Neural cell (in vitro differentiated cells): ENCODE results near the gene TENM3. TPM values are rescaled to one million over a fixed set of nuclear protein-coding genes. Genes with fewer than 3 reads are reported as not detected.

Source experiments
- H2AFZ ChIP-seq: fragments of 200-600, 300-800 bp; sonication (generic), shearing (Covaris generic); 2 replicates; pipeline ENCODE4 v1.6.0; 2014; ENCODE audit warnings: low read depth, mild to moderate bottlenecking, antibody characterized with exemption, low read length, moderate library complexity
- H3F3A ChIP-seq: fragments of 200-600 bp; shearing (Covaris generic); 2 replicates; pipeline ENCODE4 v1.6.1; 2016; ENCODE audit warnings: mild to moderate bottlenecking, moderate library complexity, mixed read lengths, antibody characterized with exemption, low read length; ENCODE audit not compliant: insufficient read depth, poor library complexity, severe bottlenecking
- H3K27ac ChIP-seq: fragments of 200-600, 300-800 bp; sonication (generic), shearing (Covaris generic); 2 replicates; pipeline ENCODE4 v1.5.1; 2014; ENCODE audit warnings: mild to moderate bottlenecking, low read length, moderate library complexity
- H3K27me3 ChIP-seq: fragments of 300-800, 200-600 bp; sonication (generic), shearing (Covaris generic); 2 replicates; pipeline ENCODE4 v1.6.0; 2014; ENCODE audit warnings: mild to moderate bottlenecking, low read depth, low read length, moderate library complexity; ENCODE audit not compliant: insufficient read depth
- H3K36me3 ChIP-seq: fragments of 300-800, 200-600 bp; sonication (generic), shearing (Covaris generic); 2 replicates; pipeline ENCODE4 v1.5.1; 2014; ENCODE audit warnings: mild to moderate bottlenecking, antibody characterized with exemption, low read length, moderate library complexity; ENCODE audit not compliant: insufficient read depth
- H3K4me2 ChIP-seq: fragments of 300-800, 200-600 bp; sonication (generic), shearing (Covaris generic); 2 replicates; pipeline ENCODE4 v1.6.0; 2014; ENCODE audit warnings: mild to moderate bottlenecking, low read length
- H3K4me3 ChIP-seq: fragments of 300-800, 200-600 bp; sonication (generic), shearing (Covaris generic); 2 replicates; pipeline ENCODE4 v1.5.1; 2014; ENCODE audit warnings: mild to moderate bottlenecking, low read length, moderate library complexity
- H3K79me2 ChIP-seq: fragments of 200-600 bp; shearing (Covaris generic); replicated peaks from 2 replicates; pipeline ENCODE4 v1.6.0; 2014; ENCODE audit warnings: mild to moderate bottlenecking, low read length, moderate library complexity; ENCODE audit not compliant: insufficient read depth
- H3K9ac ChIP-seq: fragments of 300-800, 200-600 bp; sonication (generic), shearing (Covaris generic); 2 replicates; pipeline ENCODE4 v1.6.1; 2016; ENCODE audit warnings: mild to moderate bottlenecking, low read length, mixed read lengths
- H3K9me2 ChIP-seq: fragments of 200-600 bp; shearing (Covaris generic); 2 replicates; pipeline ENCODE4 v1.6.1; 2016; ENCODE audit warnings: mild to moderate bottlenecking, low read length, mixed read lengths; ENCODE audit not compliant: insufficient read depth
- H3K9me3 ChIP-seq: fragments of 200-600, 300-800 bp; sonication (generic), shearing (Covaris generic); 2 replicates; pipeline ENCODE4 v1.6.1; 2016; ENCODE audit warnings: mild to moderate bottlenecking, mixed run types, low read length, moderate library complexity, mixed read lengths
- H4K20me1 ChIP-seq: fragments of 200-600 bp; shearing (Covaris generic); 2 replicates; pipeline ENCODE4 v1.6.1; 2016; ENCODE audit warnings: mild to moderate bottlenecking, mixed run types; ENCODE audit not compliant: insufficient read depth
- EP300 ChIP-seq: fragments of 450-650 bp; conservative IDR thresholded peaks from 2 replicates; pipeline ENCODE4 v1.6.1; 2014; ENCODE audit warnings: antibody characterized with exemption, mild to moderate bottlenecking, moderate library complexity; ENCODE audit not compliant: poor library complexity, severe bottlenecking
- EZH2 ChIP-seq: fragments of 200-600, 300-800 bp; shearing (Covaris generic), sonication (generic); IDR thresholded peaks from 2 replicates; pipeline ENCODE4 v1.6.1; 2014; ENCODE audit warnings: antibody characterized with exemption, low read length, borderline replicate concordance, mild to moderate bottlenecking; ENCODE audit not compliant: insufficient read depth, poor library complexity, severe bottlenecking
- MXI1 ChIP-seq: fragments of 450-650 bp; conservative IDR thresholded peaks from 2 replicates; pipeline ENCODE4 v1.6.1; 2014; ENCODE audit warnings: antibody characterized with exemption, mild to moderate bottlenecking; ENCODE audit not compliant: poor library complexity, severe bottlenecking
- POLR2AphosphoS5 ChIP-seq: IDR thresholded peaks from 2 replicates; pipeline ENCODE4 v1.6.1; 2012
- RAD21 ChIP-seq: fragments of 450-650 bp; conservative IDR thresholded peaks from 2 replicates; pipeline ENCODE4 v1.6.1; 2014; ENCODE audit warnings: antibody characterized with exemption, mild to moderate bottlenecking, moderate library complexity
- SMC3 ChIP-seq: fragments of 450-650 bp; conservative IDR thresholded peaks from 2 replicates; pipeline ENCODE4 v1.6.1; 2014; ENCODE audit warnings: antibody characterized with exemption, mild to moderate bottlenecking, moderate library complexity; ENCODE audit not compliant: poor library complexity
- TAF1 ChIP-seq: IDR thresholded peaks from 2 replicates; pipeline ENCODE4 v1.6.1; 2012; ENCODE audit warnings: low read depth
- polyA plus RNA-seq: library from polyadenylated mRNA; depleted of rRNA; stranded (reverse); fragments of >200 nt; gene quantifications from 2 replicates; pipeline ENCODE4 v1.2.3, GENCODE V29; 2014
- TF ChIP-seq, protein P1 (sequence below): IDR thresholded peaks from 2 replicates; pipeline ENCODE4 v1.6.1; 2012; ENCODE audit warnings: borderline replicate concordance
- TF ChIP-seq, protein P2 (sequence below): fragments of 450-650 bp; IDR thresholded peaks from 2 replicates; pipeline ENCODE4 v1.5.1; 2014; ENCODE audit warnings: antibody characterized with exemption, mild to moderate bottlenecking, moderate library complexity; ENCODE audit not compliant: poor library complexity, severe bottlenecking

TENM3 gene
- polyA plus RNA-seq, 1 donor from 2014 or later, result 7.3 TPM

DNA sequence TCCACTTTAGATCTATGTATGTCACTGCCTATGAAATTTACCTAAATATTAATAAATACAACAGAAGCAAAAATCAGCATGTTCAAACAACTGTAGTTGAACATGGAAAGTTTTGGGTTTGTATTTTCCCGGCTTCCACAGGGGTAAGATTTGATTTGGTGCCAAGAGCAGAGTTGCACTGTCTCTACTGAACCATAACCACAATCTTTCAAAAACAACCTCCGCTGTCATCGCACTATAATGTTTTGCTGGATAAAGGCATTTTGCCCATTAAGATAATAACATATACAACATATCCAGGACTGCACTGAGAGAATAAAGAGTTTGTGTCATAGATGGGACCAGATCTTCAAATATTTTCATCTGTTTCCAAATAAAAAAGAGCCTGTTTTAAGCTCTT lies 94.9 kb downstream of the TENM3 start:
- Histone ChIP-seq H4K20me1 (no peaks in the 10 kb centered on the region), H3K9me3 (no peaks in the 10 kb centered on the region), H2AFZ (no peak overlapping the region), H3K36me3 (no peaks in the 10 kb centered on the region), H3K79me2 (no peaks in the 10 kb centered on the region), H3K9me2 (no peaks in the 10 kb centered on the region), H3K9ac (no peak overlapping the region), H3F3A (no peaks in the 10 kb centered on the region), H3K4me3 (no peak overlapping the region), H3K27me3 (no peaks in the 10 kb centered on the region), H3K27ac (no peak overlapping the region), H3K4me2 (no peak overlapping the region)
- TF ChIP-seq SMC3, result no peak
- TF ChIP-seq RAD21, result no peak
- no peak for TF ChIP-seq EP300
- TF ChIP-seq, protein P1, sequence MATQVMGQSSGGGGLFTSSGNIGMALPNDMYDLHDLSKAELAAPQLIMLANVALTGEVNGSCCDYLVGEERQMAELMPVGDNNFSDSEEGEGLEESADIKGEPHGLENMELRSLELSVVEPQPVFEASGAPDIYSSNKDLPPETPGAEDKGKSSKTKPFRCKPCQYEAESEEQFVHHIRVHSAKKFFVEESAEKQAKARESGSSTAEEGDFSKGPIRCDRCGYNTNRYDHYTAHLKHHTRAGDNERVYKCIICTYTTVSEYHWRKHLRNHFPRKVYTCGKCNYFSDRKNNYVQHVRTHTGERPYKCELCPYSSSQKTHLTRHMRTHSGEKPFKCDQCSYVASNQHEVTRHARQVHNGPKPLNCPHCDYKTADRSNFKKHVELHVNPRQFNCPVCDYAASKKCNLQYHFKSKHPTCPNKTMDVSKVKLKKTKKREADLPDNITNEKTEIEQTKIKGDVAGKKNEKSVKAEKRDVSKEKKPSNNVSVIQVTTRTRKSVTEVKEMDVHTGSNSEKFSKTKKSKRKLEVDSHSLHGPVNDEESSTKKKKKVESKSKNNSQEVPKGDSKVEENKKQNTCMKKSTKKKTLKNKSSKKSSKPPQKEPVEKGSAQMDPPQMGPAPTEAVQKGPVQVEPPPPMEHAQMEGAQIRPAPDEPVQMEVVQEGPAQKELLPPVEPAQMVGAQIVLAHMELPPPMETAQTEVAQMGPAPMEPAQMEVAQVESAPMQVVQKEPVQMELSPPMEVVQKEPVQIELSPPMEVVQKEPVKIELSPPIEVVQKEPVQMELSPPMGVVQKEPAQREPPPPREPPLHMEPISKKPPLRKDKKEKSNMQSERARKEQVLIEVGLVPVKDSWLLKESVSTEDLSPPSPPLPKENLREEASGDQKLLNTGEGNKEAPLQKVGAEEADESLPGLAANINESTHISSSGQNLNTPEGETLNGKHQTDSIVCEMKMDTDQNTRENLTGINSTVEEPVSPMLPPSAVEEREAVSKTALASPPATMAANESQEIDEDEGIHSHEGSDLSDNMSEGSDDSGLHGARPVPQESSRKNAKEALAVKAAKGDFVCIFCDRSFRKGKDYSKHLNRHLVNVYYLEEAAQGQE, result no peak
- no peak for TF ChIP-seq POLR2AphosphoS5
- TF ChIP-seq TAF1, result no peak
- no peak for TF ChIP-seq EZH2
- no peak for TF ChIP-seq MXI1

DNA sequence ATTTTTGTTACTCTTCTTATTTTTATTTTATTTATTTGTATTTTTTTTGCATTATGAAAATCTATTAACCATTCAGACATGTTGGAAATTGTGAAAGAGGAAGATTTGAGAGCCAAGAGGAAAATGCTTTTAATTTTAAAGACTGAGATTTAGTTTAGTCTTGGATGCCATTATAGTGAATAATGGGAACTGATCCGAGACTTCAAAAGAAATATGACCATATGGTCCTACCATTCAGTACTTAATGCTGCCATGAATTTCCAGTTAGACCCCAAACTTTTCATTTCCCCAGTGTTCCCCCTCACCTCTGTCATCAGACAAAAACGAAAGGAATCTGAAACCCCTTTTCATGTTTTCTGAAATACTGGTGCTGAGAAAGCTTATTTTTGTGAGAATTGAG lies 95.5 kb downstream of the TENM3 start:
- H3K79me2 ChIP-seq, result no peaks in the 10 kb centered on the region
- H3K9me2 ChIP-seq, result no peaks in the 10 kb centered on the region
- no peak overlapping the region for H3K27ac ChIP-seq
- TF ChIP-seq SMC3, result no peak
- H3K4me2 ChIP-seq, result no peak overlapping the region
- H3F3A ChIP-seq, result no peaks in the 10 kb centered on the region
- H4K20me1 ChIP-seq, result no peaks in the 10 kb centered on the region
- no peak overlapping the region for H3K4me3 ChIP-seq
- H3K9me3 ChIP-seq, result no peaks in the 10 kb centered on the region
- H3K27me3 ChIP-seq, result no peaks in the 10 kb centered on the region
- H3K9ac ChIP-seq, result no peak overlapping the region
- H2AFZ ChIP-seq, result no peak overlapping the region
- no peaks in the 10 kb centered on the region for H3K36me3 ChIP-seq

DNA sequence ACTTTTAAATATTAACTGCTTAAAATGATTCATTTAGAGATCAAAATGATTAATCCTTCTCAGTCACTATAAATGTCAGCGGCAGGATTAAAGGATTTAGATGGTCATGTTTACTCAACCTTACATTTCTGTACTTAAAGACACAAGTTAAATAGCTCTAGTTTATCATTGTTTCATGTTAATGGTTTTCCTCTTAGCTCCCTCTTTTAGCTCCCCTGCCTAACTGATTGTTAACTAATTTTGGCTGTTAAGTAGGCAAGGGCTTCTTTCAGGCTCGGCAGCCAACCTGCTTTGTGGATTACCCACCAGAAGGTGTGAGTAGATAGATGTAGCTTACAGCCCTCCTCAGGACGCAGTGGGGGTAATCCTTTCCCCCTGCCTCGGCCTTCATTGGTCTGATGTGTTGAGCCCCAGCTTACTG lies 96.0 kb downstream of the TENM3 start:
- H3K36me3 ChIP-seq, result no peaks in the 10 kb centered on the region
- no peaks in the 10 kb centered on the region for H3K9me3 ChIP-seq

More for the DNA sequence above, 96.0 kb downstream of the TENM3 start:
- H3K27ac ChIP-seq, result no peak overlapping the region
- H3K9me2 ChIP-seq, result no peaks in the 10 kb centered on the region
- H3K27me3 ChIP-seq, result no peaks in the 10 kb centered on the region
- no peaks in the 10 kb centered on the region for H3K79me2 ChIP-seq
- no peaks in the 10 kb centered on the region for H4K20me1 ChIP-seq
- no peak overlapping the region for H3K9ac ChIP-seq
- H2AFZ ChIP-seq, result no peak overlapping the region
- H3K4me2 ChIP-seq, result no peak overlapping the region
- no peaks in the 10 kb centered on the region for H3F3A ChIP-seq
- H3K4me3 ChIP-seq, result no peak overlapping the region
- TF ChIP-seq, protein P2, sequence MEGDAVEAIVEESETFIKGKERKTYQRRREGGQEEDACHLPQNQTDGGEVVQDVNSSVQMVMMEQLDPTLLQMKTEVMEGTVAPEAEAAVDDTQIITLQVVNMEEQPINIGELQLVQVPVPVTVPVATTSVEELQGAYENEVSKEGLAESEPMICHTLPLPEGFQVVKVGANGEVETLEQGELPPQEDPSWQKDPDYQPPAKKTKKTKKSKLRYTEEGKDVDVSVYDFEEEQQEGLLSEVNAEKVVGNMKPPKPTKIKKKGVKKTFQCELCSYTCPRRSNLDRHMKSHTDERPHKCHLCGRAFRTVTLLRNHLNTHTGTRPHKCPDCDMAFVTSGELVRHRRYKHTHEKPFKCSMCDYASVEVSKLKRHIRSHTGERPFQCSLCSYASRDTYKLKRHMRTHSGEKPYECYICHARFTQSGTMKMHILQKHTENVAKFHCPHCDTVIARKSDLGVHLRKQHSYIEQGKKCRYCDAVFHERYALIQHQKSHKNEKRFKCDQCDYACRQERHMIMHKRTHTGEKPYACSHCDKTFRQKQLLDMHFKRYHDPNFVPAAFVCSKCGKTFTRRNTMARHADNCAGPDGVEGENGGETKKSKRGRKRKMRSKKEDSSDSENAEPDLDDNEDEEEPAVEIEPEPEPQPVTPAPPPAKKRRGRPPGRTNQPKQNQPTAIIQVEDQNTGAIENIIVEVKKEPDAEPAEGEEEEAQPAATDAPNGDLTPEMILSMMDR, result no peak
